ENCODE data around the gene PM20D1. TPM values are rescaled to one million over a fixed set of nuclear protein-coding genes. Genes with fewer than 3 reads are reported as not detected.

The PM20D1 gene
- polyA plus RNA-seq, 1 of the 3 experiments (the other 2 are of a cell fraction) = not detected

DNA sequence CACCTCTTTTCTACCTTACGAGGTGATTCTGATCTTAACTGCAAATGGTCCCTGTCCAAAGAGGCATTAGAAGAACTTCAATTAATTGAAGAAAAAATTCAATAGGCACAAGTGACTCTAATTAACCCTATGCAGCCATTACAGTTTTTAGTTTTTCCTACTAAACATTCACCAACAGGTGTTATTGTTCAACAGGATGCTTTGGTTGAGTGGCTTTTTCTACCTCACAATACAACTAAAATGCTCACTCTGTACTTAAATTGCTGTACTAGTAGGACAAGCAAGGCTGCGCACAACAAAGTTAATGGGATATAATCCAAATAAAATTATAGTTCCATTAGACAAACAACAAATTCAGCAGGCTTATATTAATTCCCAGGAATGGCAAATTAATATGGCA is 11.6 kb upstream of the PM20D1 start:
- no peaks in the 10 kb centered on the region for H3F3A ChIP-seq (replicated peaks; ENCODE audit: insufficient read depth)
- no peak for TF ChIP-seq TAF1 (IDR thresholded peaks at IDR 0.05; ENCODE audit: borderline replicate concordance, low read depth, low read length)
- no peak overlapping the region for H3K4me3 ChIP-seq (ENCODE audit: low read depth in 2 of 2, low read length in 1 of 2)
- WGBS (ENCODE audit: low lambda C conversion rate) = 79% methylated on average over 2 of the region's 2 CpGs
- H3K9me3 ChIP-seq = no peaks in the 10 kb centered on the region
- H3K4me2 ChIP-seq = no peak overlapping the region
- no peaks in the 10 kb centered on the region for H3K4me1 ChIP-seq (ENCODE audit: control insufficient read depth in 1 of 2, insufficient read depth in 2 of 2, low read depth in 1 of 2, low read length in 1 of 2)
- ChIA-PET POLR2A (no interaction called here), CTCF (no interaction called here)
- no peak overlapping the region for H2AFZ ChIP-seq (ENCODE audit: low read depth)
- no peaks in the 10 kb centered on the region for H3K79me2 ChIP-seq (ENCODE audit: insufficient read depth)
- no peak overlapping the region for H3K9ac ChIP-seq
- H4K20me1 ChIP-seq (ENCODE audit: insufficient read depth) = no peaks in the 10 kb centered on the region
- no peaks in the 10 kb centered on the region for H3K9me2 ChIP-seq
- H3K36me3 ChIP-seq (replicated peaks in 1 of 2; ENCODE audit: control insufficient read depth in 1 of 2, insufficient read depth in 2 of 2, low read length in 1 of 2) = no peaks in the 10 kb centered on the region
- no peak overlapping the region for H3K27ac ChIP-seq (ENCODE audit: low read depth in 2 of 2, low read length in 1 of 2)
- no peak for DNase-seq
- H3K27me3 ChIP-seq (ENCODE audit: insufficient read depth) = no peaks in the 10 kb centered on the region

DNA sequence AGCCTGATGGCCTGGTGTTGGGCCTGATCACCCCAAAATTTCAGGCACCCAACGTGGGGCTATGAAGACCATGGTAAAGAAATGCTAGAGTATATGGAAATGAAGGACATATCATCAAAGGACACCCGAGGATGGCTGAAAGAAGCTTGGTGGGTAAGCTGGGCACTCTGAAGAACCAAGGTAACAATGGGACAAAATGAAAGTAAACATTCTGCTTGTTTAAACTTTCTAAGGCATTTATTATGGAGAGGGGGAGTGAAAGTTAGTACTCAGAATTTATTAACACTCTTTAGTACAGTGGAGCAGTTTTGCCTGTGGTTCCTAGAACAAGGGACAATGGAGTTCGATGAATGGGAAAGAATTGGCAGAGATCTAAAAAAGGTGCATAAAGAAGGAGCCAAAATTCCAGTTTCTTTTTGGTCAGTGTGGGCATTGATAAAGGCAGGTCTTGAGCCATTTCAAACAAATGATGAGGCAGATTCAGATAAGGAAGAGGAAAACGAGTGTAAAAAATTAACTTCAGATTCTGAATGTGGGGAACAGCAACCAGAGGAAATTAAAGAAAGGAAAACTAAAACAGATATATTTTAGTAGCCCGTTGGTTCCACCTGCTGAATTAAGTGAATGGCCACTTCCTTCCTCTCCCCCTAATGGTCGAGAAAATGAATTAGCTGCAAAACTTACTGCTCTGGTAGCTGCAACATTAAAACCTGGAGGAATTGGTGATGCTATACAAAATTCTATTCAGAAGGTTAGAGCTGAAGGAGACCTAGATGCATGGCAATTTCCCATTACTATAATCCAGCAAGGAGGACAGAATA is 8.4 kb upstream of the PM20D1 start:
- H3K27me3 ChIP-seq (ENCODE audit: insufficient read depth) = no peaks in the 10 kb centered on the region
- CTCF ChIA-PET = interaction anchor here (1.1 kb wide), 1 partner anchor 15 kb away, joined by 3 read pairs; no protein-coding TSS in a partner anchor
- H3K9me3 ChIP-seq = no peaks in the 10 kb centered on the region
- H3K36me3 ChIP-seq (replicated peaks in 1 of 2; ENCODE audit: control insufficient read depth in 1 of 2, insufficient read depth in 2 of 2, low read length in 1 of 2) = no peaks in the 10 kb centered on the region
- H3K9ac ChIP-seq = no peak overlapping the region
- H3K27ac ChIP-seq (ENCODE audit: low read depth in 2 of 2, low read length in 1 of 2) = no peak overlapping the region
- DNase-seq = no peak
- no peak overlapping the region for H3K4me3 ChIP-seq (ENCODE audit: low read depth in 2 of 2, low read length in 1 of 2)
- no peaks in the 10 kb centered on the region for H3K79me2 ChIP-seq (ENCODE audit: insufficient read depth)
- WGBS (ENCODE audit: low lambda C conversion rate) = 34% methylated on average over 6 of the region's 6 CpGs
- POLR2A ChIA-PET = no interaction called here
- no peak overlapping the region for H3K4me2 ChIP-seq
- H4K20me1 ChIP-seq (ENCODE audit: insufficient read depth) = no peaks in the 10 kb centered on the region
- no peaks in the 10 kb centered on the region for H3K4me1 ChIP-seq (ENCODE audit: control insufficient read depth in 1 of 2, insufficient read depth in 2 of 2, low read depth in 1 of 2, low read length in 1 of 2)
- no peaks in the 10 kb centered on the region for H3F3A ChIP-seq (replicated peaks; ENCODE audit: insufficient read depth)
- H3K9me2 ChIP-seq = no peaks in the 10 kb centered on the region
- no peak overlapping the region for H2AFZ ChIP-seq (ENCODE audit: low read depth)
- TF ChIP-seq, protein P1, sequence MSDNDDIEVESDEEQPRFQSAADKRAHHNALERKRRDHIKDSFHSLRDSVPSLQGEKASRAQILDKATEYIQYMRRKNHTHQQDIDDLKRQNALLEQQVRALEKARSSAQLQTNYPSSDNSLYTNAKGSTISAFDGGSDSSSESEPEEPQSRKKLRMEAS (IDR thresholded peaks at IDR 0.05; ENCODE audit: low read depth) = no peak
- TF ChIP-seq SMC3 (IDR thresholded peaks at IDR 0.05; ENCODE audit: low read depth, low read length) (no peak), POLR2AphosphoS5 (IDR thresholded peaks at IDR 0.05; ENCODE audit: low read depth, low read length) (no peak), ELF1 (IDR thresholded peaks at IDR 0.05) (no peak), MEF2A (IDR thresholded peaks at IDR 0.05; ENCODE audit: borderline replicate concordance, low read depth) (no peak), RAD21 (IDR thresholded peaks at IDR 0.05; ENCODE audit: low read length) (no peak), NRF1 (IDR thresholded peaks at IDR 0.05; ENCODE audit: low read depth, low read length) (no peak), EZH2phosphoT487 (IDR thresholded peaks at IDR 0.05; ENCODE audit: borderline replicate concordance, low read depth) (no peak), FOXM1 (IDR thresholded peaks at IDR 0.05; ENCODE audit: low read depth) (no peak), TEAD4 (IDR thresholded peaks at IDR 0.05; ENCODE audit: borderline replicate concordance, insufficient read depth) (no peak), FOXJ3 (CRISPR knock-in tag; IDR thresholded peaks at IDR 0.05) (no peak)
- TF ChIP-seq, protein P2, sequence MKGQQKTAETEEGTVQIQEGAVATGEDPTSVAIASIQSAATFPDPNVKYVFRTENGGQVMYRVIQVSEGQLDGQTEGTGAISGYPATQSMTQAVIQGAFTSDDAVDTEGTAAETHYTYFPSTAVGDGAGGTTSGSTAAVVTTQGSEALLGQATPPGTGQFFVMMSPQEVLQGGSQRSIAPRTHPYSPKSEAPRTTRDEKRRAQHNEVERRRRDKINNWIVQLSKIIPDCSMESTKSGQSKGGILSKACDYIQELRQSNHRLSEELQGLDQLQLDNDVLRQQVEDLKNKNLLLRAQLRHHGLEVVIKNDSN (IDR thresholded peaks at IDR 0.05; ENCODE audit: borderline replicate concordance, low read depth) = no peak
- TF ChIP-seq, protein P3, sequence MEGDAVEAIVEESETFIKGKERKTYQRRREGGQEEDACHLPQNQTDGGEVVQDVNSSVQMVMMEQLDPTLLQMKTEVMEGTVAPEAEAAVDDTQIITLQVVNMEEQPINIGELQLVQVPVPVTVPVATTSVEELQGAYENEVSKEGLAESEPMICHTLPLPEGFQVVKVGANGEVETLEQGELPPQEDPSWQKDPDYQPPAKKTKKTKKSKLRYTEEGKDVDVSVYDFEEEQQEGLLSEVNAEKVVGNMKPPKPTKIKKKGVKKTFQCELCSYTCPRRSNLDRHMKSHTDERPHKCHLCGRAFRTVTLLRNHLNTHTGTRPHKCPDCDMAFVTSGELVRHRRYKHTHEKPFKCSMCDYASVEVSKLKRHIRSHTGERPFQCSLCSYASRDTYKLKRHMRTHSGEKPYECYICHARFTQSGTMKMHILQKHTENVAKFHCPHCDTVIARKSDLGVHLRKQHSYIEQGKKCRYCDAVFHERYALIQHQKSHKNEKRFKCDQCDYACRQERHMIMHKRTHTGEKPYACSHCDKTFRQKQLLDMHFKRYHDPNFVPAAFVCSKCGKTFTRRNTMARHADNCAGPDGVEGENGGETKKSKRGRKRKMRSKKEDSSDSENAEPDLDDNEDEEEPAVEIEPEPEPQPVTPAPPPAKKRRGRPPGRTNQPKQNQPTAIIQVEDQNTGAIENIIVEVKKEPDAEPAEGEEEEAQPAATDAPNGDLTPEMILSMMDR (IDR thresholded peaks at IDR 0.05) = no peak
- TF ChIP-seq, protein P4, sequence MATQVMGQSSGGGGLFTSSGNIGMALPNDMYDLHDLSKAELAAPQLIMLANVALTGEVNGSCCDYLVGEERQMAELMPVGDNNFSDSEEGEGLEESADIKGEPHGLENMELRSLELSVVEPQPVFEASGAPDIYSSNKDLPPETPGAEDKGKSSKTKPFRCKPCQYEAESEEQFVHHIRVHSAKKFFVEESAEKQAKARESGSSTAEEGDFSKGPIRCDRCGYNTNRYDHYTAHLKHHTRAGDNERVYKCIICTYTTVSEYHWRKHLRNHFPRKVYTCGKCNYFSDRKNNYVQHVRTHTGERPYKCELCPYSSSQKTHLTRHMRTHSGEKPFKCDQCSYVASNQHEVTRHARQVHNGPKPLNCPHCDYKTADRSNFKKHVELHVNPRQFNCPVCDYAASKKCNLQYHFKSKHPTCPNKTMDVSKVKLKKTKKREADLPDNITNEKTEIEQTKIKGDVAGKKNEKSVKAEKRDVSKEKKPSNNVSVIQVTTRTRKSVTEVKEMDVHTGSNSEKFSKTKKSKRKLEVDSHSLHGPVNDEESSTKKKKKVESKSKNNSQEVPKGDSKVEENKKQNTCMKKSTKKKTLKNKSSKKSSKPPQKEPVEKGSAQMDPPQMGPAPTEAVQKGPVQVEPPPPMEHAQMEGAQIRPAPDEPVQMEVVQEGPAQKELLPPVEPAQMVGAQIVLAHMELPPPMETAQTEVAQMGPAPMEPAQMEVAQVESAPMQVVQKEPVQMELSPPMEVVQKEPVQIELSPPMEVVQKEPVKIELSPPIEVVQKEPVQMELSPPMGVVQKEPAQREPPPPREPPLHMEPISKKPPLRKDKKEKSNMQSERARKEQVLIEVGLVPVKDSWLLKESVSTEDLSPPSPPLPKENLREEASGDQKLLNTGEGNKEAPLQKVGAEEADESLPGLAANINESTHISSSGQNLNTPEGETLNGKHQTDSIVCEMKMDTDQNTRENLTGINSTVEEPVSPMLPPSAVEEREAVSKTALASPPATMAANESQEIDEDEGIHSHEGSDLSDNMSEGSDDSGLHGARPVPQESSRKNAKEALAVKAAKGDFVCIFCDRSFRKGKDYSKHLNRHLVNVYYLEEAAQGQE (IDR thresholded peaks at IDR 0.05; ENCODE audit: low read depth, low read length) = no peak
- TF ChIP-seq, protein P5, sequence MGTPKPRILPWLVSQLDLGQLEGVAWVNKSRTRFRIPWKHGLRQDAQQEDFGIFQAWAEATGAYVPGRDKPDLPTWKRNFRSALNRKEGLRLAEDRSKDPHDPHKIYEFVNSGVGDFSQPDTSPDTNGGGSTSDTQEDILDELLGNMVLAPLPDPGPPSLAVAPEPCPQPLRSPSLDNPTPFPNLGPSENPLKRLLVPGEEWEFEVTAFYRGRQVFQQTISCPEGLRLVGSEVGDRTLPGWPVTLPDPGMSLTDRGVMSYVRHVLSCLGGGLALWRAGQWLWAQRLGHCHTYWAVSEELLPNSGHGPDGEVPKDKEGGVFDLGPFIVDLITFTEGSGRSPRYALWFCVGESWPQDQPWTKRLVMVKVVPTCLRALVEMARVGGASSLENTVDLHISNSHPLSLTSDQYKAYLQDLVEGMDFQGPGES (IDR thresholded peaks at IDR 0.05; ENCODE audit: low read depth, low read length) = no peak
- TF ChIP-seq, protein P6, sequence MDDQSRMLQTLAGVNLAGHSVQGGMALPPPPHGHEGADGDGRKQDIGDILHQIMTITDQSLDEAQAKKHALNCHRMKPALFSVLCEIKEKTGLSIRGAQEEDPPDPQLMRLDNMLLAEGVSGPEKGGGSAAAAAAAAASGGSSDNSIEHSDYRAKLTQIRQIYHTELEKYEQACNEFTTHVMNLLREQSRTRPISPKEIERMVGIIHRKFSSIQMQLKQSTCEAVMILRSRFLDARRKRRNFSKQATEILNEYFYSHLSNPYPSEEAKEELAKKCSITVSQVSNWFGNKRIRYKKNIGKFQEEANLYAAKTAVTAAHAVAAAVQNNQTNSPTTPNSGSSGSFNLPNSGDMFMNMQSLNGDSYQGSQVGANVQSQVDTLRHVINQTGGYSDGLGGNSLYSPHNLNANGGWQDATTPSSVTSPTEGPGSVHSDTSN (IDR thresholded peaks at IDR 0.05) = no peak
